Measurements from ENCODE around the gene MED20. TPM values are rescaled to one million over a fixed set of nuclear protein-coding genes. Genes with fewer than 3 reads are reported as not detected.

Gene MED20
- total RNA-seq, 1 experiment from 2014 or later, result 31.8 TPM

DNA sequence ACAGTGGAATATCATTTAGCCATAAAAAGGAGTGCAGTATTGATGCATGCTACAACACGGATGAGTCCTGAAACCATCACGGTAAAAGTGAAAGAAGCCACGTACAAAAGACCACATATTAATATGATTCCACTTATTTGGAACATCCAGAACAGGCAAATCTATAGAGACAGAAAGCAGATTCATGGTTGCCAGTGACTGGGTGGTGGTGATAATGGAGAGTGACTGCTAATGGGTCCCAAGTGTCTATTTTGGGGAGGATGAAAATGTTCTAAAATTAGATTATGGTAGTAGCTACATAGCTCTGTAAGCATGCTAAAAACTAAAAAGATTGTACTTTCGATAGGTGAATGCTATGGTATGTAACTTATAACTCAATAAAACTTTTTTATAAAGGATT, 39.1 kb upstream of the MED20 start:
- CTCF ChIA-PET, result no interaction called here
- H3K9me3 ChIP-seq (ENCODE audit: low read depth, low read length, poor library complexity, severe bottlenecking), result no peaks in the 10 kb centered on the region
- intact Hi-C loops (cut with micrococcal nuclease; ENCODE audit: unreplicated experiment), result no loop called here
- no TSS peak for BruUV-seq (replicated peaks)
- POLR2A ChIA-PET (ENCODE audit: low non-redundant PET), result no interaction called here
- H3K36me3 ChIP-seq (ENCODE audit: insufficient read depth, low read length, poor library complexity, severe bottlenecking), result no peaks in the 10 kb centered on the region
- TF ChIP-seq EZH2 (IDR thresholded peaks at IDR 0.05; ENCODE audit: borderline replicate concordance, low read depth, low read length, poor library complexity, severe bottlenecking), result no peak
- no peaks in the 10 kb centered on the region for H3K4me1 ChIP-seq (ENCODE audit: insufficient read depth, low read length, poor library complexity, severe bottlenecking)
- H3K27ac ChIP-seq (ENCODE audit: low read depth, low read length, poor library complexity, severe bottlenecking), result no peak overlapping the region
- H3K4me3 ChIP-seq (ENCODE audit: low read depth, low read length, poor library complexity, severe bottlenecking), result no peak overlapping the region
- no peak for DNase-seq (ENCODE audit: low spot score)
- H3K27me3 ChIP-seq (replicated peaks; ENCODE audit: insufficient read depth, low read depth, low read length, poor library complexity), result no peaks in the 10 kb centered on the region

DNA sequence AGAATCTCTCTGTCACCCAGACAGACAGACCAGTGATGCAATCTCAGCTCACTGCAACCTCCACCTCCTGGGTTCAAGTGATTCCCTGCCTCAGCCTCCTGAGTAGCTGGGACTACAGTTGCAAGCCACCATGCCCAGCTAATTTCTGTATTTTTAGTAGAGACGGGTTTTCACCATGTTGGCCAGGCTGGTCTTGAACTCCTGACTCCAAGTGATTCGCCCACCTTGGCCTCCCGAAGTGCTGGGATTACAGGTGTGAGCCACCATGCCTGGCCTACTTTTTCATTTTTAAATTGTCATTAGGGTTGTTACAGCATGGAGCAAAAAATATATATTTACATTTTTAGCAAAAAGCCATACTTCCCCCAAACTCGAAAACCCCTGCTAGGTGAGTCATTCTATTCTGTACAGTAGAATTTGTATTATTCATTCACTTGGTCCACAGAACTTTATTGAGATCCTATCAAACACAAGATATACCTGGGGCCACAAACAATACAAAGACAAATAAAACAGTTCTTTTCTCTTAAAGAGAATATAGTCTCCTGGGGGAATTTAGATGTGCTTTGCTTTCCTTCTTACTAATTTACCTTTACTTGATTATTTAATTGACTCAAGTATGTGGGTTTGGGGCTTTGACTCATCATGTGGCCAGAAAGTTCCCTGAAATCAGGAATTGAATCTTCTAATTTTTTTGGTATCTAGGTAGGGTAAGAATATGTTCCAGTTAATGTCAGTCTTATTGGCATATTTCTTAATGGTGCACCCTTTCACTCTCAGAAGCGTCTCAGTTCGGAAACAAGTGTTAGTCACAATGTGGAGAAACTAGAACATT, 37.3 kb upstream of the MED20 start:
- Histone ChIP-seq H3K27ac (ENCODE audit: low read depth, low read length, poor library complexity, severe bottlenecking) (no peak overlapping the region), H3K36me3 (ENCODE audit: insufficient read depth, low read length, poor library complexity, severe bottlenecking) (no peaks in the 10 kb centered on the region), H3K27me3 (replicated peaks; ENCODE audit: insufficient read depth, low read depth, low read length, poor library complexity) (no peaks in the 10 kb centered on the region), H3K4me3 (ENCODE audit: low read depth, low read length, poor library complexity, severe bottlenecking) (no peak overlapping the region), H3K4me1 (ENCODE audit: insufficient read depth, low read length, poor library complexity, severe bottlenecking) (no peaks in the 10 kb centered on the region), H3K9me3 (ENCODE audit: low read depth, low read length, poor library complexity, severe bottlenecking) (no peaks in the 10 kb centered on the region)
- no peak for DNase-seq (ENCODE audit: low spot score)
- no TSS peak for BruUV-seq (replicated peaks)
- ChIA-PET POLR2A (ENCODE audit: low non-redundant PET) (no interaction called here), CTCF (no interaction called here)
- intact Hi-C loops (cut with micrococcal nuclease; ENCODE audit: unreplicated experiment), result no loop called here
- TF ChIP-seq, protein P1, sequence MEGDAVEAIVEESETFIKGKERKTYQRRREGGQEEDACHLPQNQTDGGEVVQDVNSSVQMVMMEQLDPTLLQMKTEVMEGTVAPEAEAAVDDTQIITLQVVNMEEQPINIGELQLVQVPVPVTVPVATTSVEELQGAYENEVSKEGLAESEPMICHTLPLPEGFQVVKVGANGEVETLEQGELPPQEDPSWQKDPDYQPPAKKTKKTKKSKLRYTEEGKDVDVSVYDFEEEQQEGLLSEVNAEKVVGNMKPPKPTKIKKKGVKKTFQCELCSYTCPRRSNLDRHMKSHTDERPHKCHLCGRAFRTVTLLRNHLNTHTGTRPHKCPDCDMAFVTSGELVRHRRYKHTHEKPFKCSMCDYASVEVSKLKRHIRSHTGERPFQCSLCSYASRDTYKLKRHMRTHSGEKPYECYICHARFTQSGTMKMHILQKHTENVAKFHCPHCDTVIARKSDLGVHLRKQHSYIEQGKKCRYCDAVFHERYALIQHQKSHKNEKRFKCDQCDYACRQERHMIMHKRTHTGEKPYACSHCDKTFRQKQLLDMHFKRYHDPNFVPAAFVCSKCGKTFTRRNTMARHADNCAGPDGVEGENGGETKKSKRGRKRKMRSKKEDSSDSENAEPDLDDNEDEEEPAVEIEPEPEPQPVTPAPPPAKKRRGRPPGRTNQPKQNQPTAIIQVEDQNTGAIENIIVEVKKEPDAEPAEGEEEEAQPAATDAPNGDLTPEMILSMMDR (conservative IDR thresholded peaks at IDR 0.05; ENCODE audit: low read depth, low read length), result no peak
- no peak for TF ChIP-seq EZH2 (IDR thresholded peaks at IDR 0.05; ENCODE audit: borderline replicate concordance, low read depth, low read length, poor library complexity, severe bottlenecking)

DNA sequence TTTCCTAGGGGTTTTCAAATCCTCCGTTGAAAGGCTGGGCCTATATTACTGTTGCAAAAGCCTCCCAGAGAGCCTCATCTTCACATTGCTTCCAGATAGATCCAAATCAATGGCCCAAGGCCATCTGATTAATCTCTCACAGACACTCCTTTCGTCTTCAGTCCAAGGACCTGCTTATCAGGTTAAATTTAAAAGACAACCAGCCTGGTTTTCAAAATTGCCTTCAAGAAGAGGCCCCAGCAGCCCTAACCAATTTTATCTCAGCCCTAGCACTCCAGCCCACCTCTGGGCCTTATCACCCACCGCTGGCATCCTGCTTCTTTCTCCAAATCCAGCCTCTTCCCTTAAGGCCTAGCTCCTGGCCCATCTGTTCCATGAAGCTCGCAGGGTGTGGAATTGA, 36.2 kb upstream of the MED20 start:
- no peak for TF ChIP-seq EZH2 (IDR thresholded peaks at IDR 0.05; ENCODE audit: borderline replicate concordance, low read depth, low read length, poor library complexity, severe bottlenecking)
- TF ChIP-seq, protein P1 (conservative IDR thresholded peaks at IDR 0.05; ENCODE audit: low read depth, low read length), result no peak
- Histone ChIP-seq H3K27me3 (replicated peaks; ENCODE audit: insufficient read depth, low read depth, low read length, poor library complexity) (no peaks in the 10 kb centered on the region), H3K27ac (ENCODE audit: low read depth, low read length, poor library complexity, severe bottlenecking) (no peak overlapping the region), H3K4me3 (ENCODE audit: low read depth, low read length, poor library complexity, severe bottlenecking) (no peak overlapping the region), H3K4me1 (ENCODE audit: insufficient read depth, low read length, poor library complexity, severe bottlenecking) (no peaks in the 10 kb centered on the region), H3K9me3 (ENCODE audit: low read depth, low read length, poor library complexity, severe bottlenecking) (no peaks in the 10 kb centered on the region), H3K36me3 (ENCODE audit: insufficient read depth, low read length, poor library complexity, severe bottlenecking) (no peaks in the 10 kb centered on the region)
- no TSS peak for BruUV-seq (replicated peaks)
- DNase-seq (ENCODE audit: low spot score), result no peak
- intact Hi-C loops (cut with micrococcal nuclease; ENCODE audit: unreplicated experiment), result no loop called here
- ChIA-PET POLR2A (ENCODE audit: low non-redundant PET) (no interaction called here), CTCF (no interaction called here)

DNA sequence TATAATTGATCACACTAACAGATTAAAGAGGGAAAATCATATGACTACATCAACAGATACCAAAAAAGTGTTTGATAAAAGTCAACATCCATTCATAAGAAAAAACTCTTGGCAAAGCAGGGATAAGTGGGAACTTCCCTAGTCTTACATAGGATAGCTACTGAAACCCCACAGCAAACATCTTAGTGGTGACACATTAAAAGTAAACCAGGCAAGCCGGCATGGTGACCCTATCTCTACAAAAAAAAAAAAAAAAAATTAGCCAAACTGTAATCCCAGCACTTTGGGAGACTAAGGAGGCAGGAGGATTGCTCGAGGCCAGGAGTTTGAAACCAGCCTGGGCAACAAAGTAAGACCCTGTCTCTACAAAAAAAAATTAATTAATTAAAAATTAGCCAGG, 34.5 kb upstream of the MED20 start:
- H3K9me3 ChIP-seq (ENCODE audit: low read depth, low read length, poor library complexity, severe bottlenecking), result no peaks in the 10 kb centered on the region
- BruUV-seq (replicated peaks), result no TSS peak
- no peak for DNase-seq (ENCODE audit: low spot score)
- H3K27ac ChIP-seq (ENCODE audit: low read depth, low read length, poor library complexity, severe bottlenecking), result no peak overlapping the region
- ChIA-PET CTCF (interaction anchor here (0.7 kb wide), 1 partner anchor 34 kb away, joined by 5 read pairs; the partner anchor contains the start of gene MED20), POLR2A (ENCODE audit: low non-redundant PET) (no interaction called here)
- H3K36me3 ChIP-seq (ENCODE audit: insufficient read depth, low read length, poor library complexity, severe bottlenecking), result no peaks in the 10 kb centered on the region
- no peak for TF ChIP-seq EZH2 (IDR thresholded peaks at IDR 0.05; ENCODE audit: borderline replicate concordance, low read depth, low read length, poor library complexity, severe bottlenecking)
- TF ChIP-seq, protein P1 (conservative IDR thresholded peaks at IDR 0.05; ENCODE audit: low read depth, low read length), result no peak
- intact Hi-C loops (cut with micrococcal nuclease; ENCODE audit: unreplicated experiment), result no loop called here
- no peaks in the 10 kb centered on the region for H3K27me3 ChIP-seq (replicated peaks; ENCODE audit: insufficient read depth, low read depth, low read length, poor library complexity)
- no peaks in the 10 kb centered on the region for H3K4me1 ChIP-seq (ENCODE audit: insufficient read depth, low read length, poor library complexity, severe bottlenecking)
- H3K4me3 ChIP-seq (ENCODE audit: low read depth, low read length, poor library complexity, severe bottlenecking), result no peak overlapping the region

All from A673 (cell line).